ENCODE measurements around the gene GBA3. TPM values are rescaled to one million over a fixed set of nuclear protein-coding genes. Genes with fewer than 3 reads are reported as not detected.

Gene GBA3
- total and polyA plus RNA-seq, 2 experiments from 2014 or later: not detected

DNA sequence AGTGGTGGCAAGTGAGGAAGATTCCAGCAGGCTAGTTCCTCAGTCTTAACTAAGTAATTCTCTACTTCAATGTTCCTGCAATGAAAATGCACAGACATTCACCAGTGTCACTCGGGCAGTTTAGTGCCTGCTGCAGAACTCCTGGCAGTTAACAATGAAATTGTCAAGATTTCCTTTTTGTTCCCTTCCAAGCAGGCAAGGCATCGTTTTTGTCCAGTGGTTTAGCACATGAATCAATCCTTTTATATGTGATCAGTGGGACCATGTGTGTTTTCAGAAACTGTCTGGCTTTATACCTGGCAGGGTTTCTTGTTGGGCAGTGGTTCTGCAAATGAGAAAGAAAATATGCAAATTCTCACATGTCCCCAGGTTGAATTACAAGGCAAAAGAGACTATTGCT, 122.2 kb downstream of the GBA3 start:
- no peak overlapping the region for H3K27ac Mint-ChIP-seq
- Histone ChIP-seq H2AFZ (no peak overlapping the region), H3K27me3 (ENCODE audit: insufficient read depth) (no peaks in the 10 kb centered on the region), H3K9me2 (ENCODE audit: insufficient read depth) (0 out of 2 replicates have a peak, but pooled peaks cover 2% of the 10 kb centered on the region), H3F3A (replicated peaks; ENCODE audit: low read depth) (no peaks in the 10 kb centered on the region), H3K27ac (ENCODE audit: low read depth) (no peak overlapping the region), H3K36me3 (ENCODE audit: insufficient read depth) (no peaks in the 10 kb centered on the region), H3K4me3 (no peak overlapping the region), H3K79me2 (replicated peaks; ENCODE audit: insufficient read depth) (no peaks in the 10 kb centered on the region), H3K4me1 (ENCODE audit: insufficient read depth) (no peaks in the 10 kb centered on the region), H3K4me2 (no peak overlapping the region), H4K20me1 (replicated peaks; ENCODE audit: insufficient read depth) (no peaks in the 10 kb centered on the region)
- H3K27me3 Mint-ChIP-seq (ENCODE audit: insufficient read depth, low read depth, poor library complexity): peaks cover 4% of the 10 kb centered on the region
- DNase-seq (ENCODE audit: low spot score) (no peak), ATAC-seq (no peak)
- TF ChIP-seq ZNF462 (CRISPR knock-in tag; IDR thresholded peaks at IDR 0.05): no peak
- TF ChIP-seq POLR2AphosphoS5 (IDR thresholded peaks at IDR 0.05; ENCODE audit: low read depth): no peak
- TF ChIP-seq JUNB (IDR thresholded peaks at IDR 0.05; ENCODE audit: unreplicated experiment): no peak
- TF ChIP-seq EZH2 (IDR thresholded peaks at IDR 0.05; ENCODE audit: low read depth, unreplicated experiment): no peak
- TF ChIP-seq, protein P1, sequence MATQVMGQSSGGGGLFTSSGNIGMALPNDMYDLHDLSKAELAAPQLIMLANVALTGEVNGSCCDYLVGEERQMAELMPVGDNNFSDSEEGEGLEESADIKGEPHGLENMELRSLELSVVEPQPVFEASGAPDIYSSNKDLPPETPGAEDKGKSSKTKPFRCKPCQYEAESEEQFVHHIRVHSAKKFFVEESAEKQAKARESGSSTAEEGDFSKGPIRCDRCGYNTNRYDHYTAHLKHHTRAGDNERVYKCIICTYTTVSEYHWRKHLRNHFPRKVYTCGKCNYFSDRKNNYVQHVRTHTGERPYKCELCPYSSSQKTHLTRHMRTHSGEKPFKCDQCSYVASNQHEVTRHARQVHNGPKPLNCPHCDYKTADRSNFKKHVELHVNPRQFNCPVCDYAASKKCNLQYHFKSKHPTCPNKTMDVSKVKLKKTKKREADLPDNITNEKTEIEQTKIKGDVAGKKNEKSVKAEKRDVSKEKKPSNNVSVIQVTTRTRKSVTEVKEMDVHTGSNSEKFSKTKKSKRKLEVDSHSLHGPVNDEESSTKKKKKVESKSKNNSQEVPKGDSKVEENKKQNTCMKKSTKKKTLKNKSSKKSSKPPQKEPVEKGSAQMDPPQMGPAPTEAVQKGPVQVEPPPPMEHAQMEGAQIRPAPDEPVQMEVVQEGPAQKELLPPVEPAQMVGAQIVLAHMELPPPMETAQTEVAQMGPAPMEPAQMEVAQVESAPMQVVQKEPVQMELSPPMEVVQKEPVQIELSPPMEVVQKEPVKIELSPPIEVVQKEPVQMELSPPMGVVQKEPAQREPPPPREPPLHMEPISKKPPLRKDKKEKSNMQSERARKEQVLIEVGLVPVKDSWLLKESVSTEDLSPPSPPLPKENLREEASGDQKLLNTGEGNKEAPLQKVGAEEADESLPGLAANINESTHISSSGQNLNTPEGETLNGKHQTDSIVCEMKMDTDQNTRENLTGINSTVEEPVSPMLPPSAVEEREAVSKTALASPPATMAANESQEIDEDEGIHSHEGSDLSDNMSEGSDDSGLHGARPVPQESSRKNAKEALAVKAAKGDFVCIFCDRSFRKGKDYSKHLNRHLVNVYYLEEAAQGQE (IDR thresholded peaks at IDR 0.05; ENCODE audit: unreplicated experiment): no peak
- TF ChIP-seq, protein P2, sequence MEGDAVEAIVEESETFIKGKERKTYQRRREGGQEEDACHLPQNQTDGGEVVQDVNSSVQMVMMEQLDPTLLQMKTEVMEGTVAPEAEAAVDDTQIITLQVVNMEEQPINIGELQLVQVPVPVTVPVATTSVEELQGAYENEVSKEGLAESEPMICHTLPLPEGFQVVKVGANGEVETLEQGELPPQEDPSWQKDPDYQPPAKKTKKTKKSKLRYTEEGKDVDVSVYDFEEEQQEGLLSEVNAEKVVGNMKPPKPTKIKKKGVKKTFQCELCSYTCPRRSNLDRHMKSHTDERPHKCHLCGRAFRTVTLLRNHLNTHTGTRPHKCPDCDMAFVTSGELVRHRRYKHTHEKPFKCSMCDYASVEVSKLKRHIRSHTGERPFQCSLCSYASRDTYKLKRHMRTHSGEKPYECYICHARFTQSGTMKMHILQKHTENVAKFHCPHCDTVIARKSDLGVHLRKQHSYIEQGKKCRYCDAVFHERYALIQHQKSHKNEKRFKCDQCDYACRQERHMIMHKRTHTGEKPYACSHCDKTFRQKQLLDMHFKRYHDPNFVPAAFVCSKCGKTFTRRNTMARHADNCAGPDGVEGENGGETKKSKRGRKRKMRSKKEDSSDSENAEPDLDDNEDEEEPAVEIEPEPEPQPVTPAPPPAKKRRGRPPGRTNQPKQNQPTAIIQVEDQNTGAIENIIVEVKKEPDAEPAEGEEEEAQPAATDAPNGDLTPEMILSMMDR (conservative IDR thresholded peaks at IDR 0.05; ENCODE audit: low read depth in 2 of 2): no peak
- no peak for TF ChIP-seq ZNF114 (CRISPR knock-in tag; IDR thresholded peaks at IDR 0.05)
- TF ChIP-seq STAT1 (IDR thresholded peaks at IDR 0.05; ENCODE audit: unreplicated experiment): no peak
- no peak for TF ChIP-seq NANOG (IDR thresholded peaks at IDR 0.05; ENCODE audit: borderline replicate concordance)
- TF ChIP-seq ZNF331 (CRISPR knock-in tag; IDR thresholded peaks at IDR 0.05; ENCODE audit: low read depth): no peak
- TF ChIP-seq, protein P3, sequence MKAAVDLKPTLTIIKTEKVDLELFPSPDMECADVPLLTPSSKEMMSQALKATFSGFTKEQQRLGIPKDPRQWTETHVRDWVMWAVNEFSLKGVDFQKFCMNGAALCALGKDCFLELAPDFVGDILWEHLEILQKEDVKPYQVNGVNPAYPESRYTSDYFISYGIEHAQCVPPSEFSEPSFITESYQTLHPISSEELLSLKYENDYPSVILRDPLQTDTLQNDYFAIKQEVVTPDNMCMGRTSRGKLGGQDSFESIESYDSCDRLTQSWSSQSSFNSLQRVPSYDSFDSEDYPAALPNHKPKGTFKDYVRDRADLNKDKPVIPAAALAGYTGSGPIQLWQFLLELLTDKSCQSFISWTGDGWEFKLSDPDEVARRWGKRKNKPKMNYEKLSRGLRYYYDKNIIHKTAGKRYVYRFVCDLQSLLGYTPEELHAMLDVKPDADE (IDR thresholded peaks at IDR 0.05): no peak
- TF ChIP-seq EZH2phosphoT487 (IDR thresholded peaks at IDR 0.05; ENCODE audit: unreplicated experiment): no peak
- TF ChIP-seq CREB1 (CRISPR knock-in tag; IDR thresholded peaks at IDR 0.05; ENCODE audit: low read depth): no peak
- H3K4me1 Mint-ChIP-seq: no peaks in the 10 kb centered on the region
- H3K36me3 Mint-ChIP-seq (ENCODE audit: low read depth): no peaks in the 10 kb centered on the region
- peaks cover 3% of the 10 kb centered on the region; the same call in 1 of the 3 replicates for H3K9me3 Mint-ChIP-seq
- H3K4me3 Mint-ChIP-seq: no peak overlapping the region
